Keratinocyte (primary cell): ENCODE results near the gene CALM1. TPM values are rescaled to one million over a fixed set of nuclear protein-coding genes. Genes with fewer than 3 reads are reported as not detected.
A peak's percentile ranks its signal among the peaks of the same experiment; 100 is the strongest.

Source experiments
- DNase-seq: peaks from one replicate; pipeline ENCODE4 v3.0.0-alpha.2; 2011; ENCODE audit warnings: low read depth, missing footprints, low spot score
- FAIRE-seq: peaks from 2 replicates; lab custom pipeline; 2011; peaks lifted over from hg19 to GRCh38; lab: Jason Lieb, UNC
- H2AFZ ChIP-seq: 2 replicates; pipeline ENCODE4 v1.6.0; 2012; ENCODE audit warnings: low read length, control low read depth, inconsistent platforms; ENCODE audit not compliant: control insufficient read depth
- H3K27ac ChIP-seq: 2 replicates; pipeline ENCODE4 v1.5.1; 2011; ENCODE audit warnings: low read length; ENCODE audit not compliant: control insufficient read depth, insufficient read depth
- H3K27me3 ChIP-seq: 3 replicates; pipeline ENCODE4 v1.6.0; 2011; ENCODE audit warnings: low read length; ENCODE audit not compliant: control insufficient read depth, insufficient read depth; ENCODE audit errors: extremely low read depth
- H3K36me3 ChIP-seq, 2 experiments: 2 replicates in 1 of 2; 3 replicates in 1 of 2; pipeline ENCODE4 v1.5.1; 2011; ENCODE audit warnings: low read length in 2 of 2, mild to moderate bottlenecking in 1 of 2; ENCODE audit not compliant: control insufficient read depth in 2 of 2, insufficient read depth in 2 of 2; ENCODE audit errors: extremely low read depth in 1 of 2
- H3K4me1 ChIP-seq: 3 replicates; pipeline ENCODE4 v1.5.1; 2011; ENCODE audit warnings: low read length; ENCODE audit not compliant: control insufficient read depth, insufficient read depth; ENCODE audit errors: extremely low read depth
- H3K4me2 ChIP-seq: 3 replicates; pipeline ENCODE4 v1.6.0; 2011; ENCODE audit warnings: low read depth, low read length; ENCODE audit not compliant: control insufficient read depth, insufficient read depth; ENCODE audit errors: extremely low read depth
- H3K4me3 ChIP-seq, 3 experiments: fragments of 200-600 bp in 1 of 3; sonication (generic) in 1 of 3; 2 replicates in 2 of 3; 3 replicates in 1 of 3; pipeline ENCODE4 v1.5.1; 2011 to 2016; ENCODE audit warnings: low read length in 3 of 3, mild to moderate bottlenecking in 3 of 3, control low read depth in 2 of 3, inconsistent platforms in 1 of 3, low read depth in 1 of 3, mixed read lengths in 1 of 3, mixed run types in 1 of 3, moderate library complexity in 1 of 3; ENCODE audit not compliant: control insufficient read depth in 2 of 3, insufficient read depth in 2 of 3; ENCODE audit errors: extremely low read depth in 1 of 3
- H3K79me2 ChIP-seq: 2 replicates; pipeline ENCODE4 v1.6.0; 2012; ENCODE audit warnings: low read length; ENCODE audit not compliant: control insufficient read depth, insufficient read depth
- H3K9ac ChIP-seq: 3 replicates; pipeline ENCODE4 v1.6.0; 2011; ENCODE audit warnings: low read length; ENCODE audit not compliant: control insufficient read depth, insufficient read depth; ENCODE audit errors: extremely low read depth
- H3K9me1 ChIP-seq: 3 replicates; pipeline ENCODE4 v1.6.0; 2011; ENCODE audit warnings: low read length; ENCODE audit not compliant: control insufficient read depth, insufficient read depth; ENCODE audit errors: extremely low read depth
- H3K9me3 ChIP-seq: 2 replicates; pipeline ENCODE4 v1.5.1; 2012; ENCODE audit warnings: low read depth, low read length; ENCODE audit not compliant: control insufficient read depth
- H4K20me1 ChIP-seq: 3 replicates; pipeline ENCODE4 v1.6.0; 2011; ENCODE audit warnings: low read length; ENCODE audit not compliant: control insufficient read depth, insufficient read depth; ENCODE audit errors: extremely low read depth
- CTCF ChIP-seq, 3 experiments: IDR thresholded peaks in 1 of 3; conservative IDR thresholded peaks in 1 of 3; optimal IDR thresholded peaks in 1 of 3; 2 replicates in 2 of 3; 3 replicates in 1 of 3; pipeline versions ENCODE3 to v1.5.1; 2011; ENCODE audit warnings: low read length in 3 of 3, mild to moderate bottlenecking in 3 of 3, moderate library complexity in 2 of 3, control low read depth in 1 of 3, inconsistent platforms in 1 of 3; ENCODE audit not compliant: insufficient read depth in 2 of 3; ENCODE audit errors: extremely low read depth in 1 of 3
- EZH2 ChIP-seq: IDR thresholded peaks from one replicate; pipeline ENCODE4 v1.6.1; 2012; ENCODE audit warnings: inconsistent platforms, mild to moderate bottlenecking, low read length, moderate library complexity
- dilution Hi-C: fragments of 300-500 bp; cut with MboI; formaldehyde crosslinking; loops from one replicate; pipeline ENCODE4 v1.7.0; 2020; ENCODE audit warnings: low sequenced_read_pairs; ENCODE audit not compliant: extremely low pct_ligation_motif_present
- polyA minus RNA-seq, 3 experiments: library from RNA; depleted of rRNA, polyadenylated mRNA; stranded (reverse); fragments of >200 nt; gene quantifications; 1 replicate in 1 of 3; 2 replicates in 1 of 3; 3 replicates in 1 of 3; pipeline ENCODE4 v1.2.3, GENCODE V29; 2011
- polyA plus RNA-seq, 5 experiments: library from polyadenylated mRNA; depleted of rRNA in 3 of 5; stranded (reverse) in 3 of 5; stranded (forward) in 1 of 5; unstranded in 1 of 5; fragments of >200 nt; gene quantifications; 1 replicate in 1 of 5; 2 replicates in 3 of 5; 3 replicates in 1 of 5; pipeline versions ENCODE4 v1.2.1 to v1.2.3, GENCODE V29; 2011 to 2012; ENCODE audit warnings: missing spikeins in 2 of 5, low read depth in 1 of 5, low replicate concordance in 1 of 5

The CALM1 gene
- polyA plus RNA-seq (309 to 682 TPM (median 575 TPM) in 3 replicates), polyA minus RNA-seq (77.3 to 499 TPM (median 297 TPM) in 3 replicates)
- 520 TPM for polyA plus RNA-seq (2011; ENCODE audit: low read depth)
- polyA plus RNA-seq (2011; cell fraction: cytosol; rRNA removed): 438 and 677 TPM in 2 replicates
- polyA plus RNA-seq (2011; cell fraction: nucleus; rRNA removed): 203 and 281 TPM in 2 replicates
- 291 and 552 TPM in 2 replicates for polyA plus RNA-seq (2012; ENCODE audit: low replicate concordance)
- 633 TPM for polyA minus RNA-seq (2011; cell fraction: cytosol; rRNA and poly(A)+ RNA removed)
- polyA minus RNA-seq (2011; cell fraction: nucleus; rRNA and poly(A)+ RNA removed): 116 and 121 TPM in 2 replicates

- Histone ChIP-seq H3K27ac (peak within 1 kb of the TSS; percentile 83), H3K4me1 (peaks cover 27% of the 10 kb centered on the region), H3K36me3 (peaks cover 2 to 18% of the 10 kb centered on the region in 2 experiments), H3K9me3 (no peaks in the 10 kb centered on the region), H3K9me1 (no peaks in the 10 kb centered on the region), H4K20me1 (peaks cover 26% of the 10 kb centered on the region), H3K79me2 (peaks cover 40% of the 10 kb centered on the region), H3K27me3 (no peaks in the 10 kb centered on the region), H3K4me2 (peak within 1 kb of the TSS; percentile 92), H2AFZ (peak within 1 kb of the TSS; percentile 95), H3K4me3 (peak within 1 kb of the TSS; percentile 92 to 99 (median 92)), H3K9ac (peak within 1 kb of the TSS; percentile 87)
- dilution Hi-C loops: no loop called here
- TF ChIP-seq EZH2 (no peak), CTCF (optimal IDR thresholded peaks at IDR 0.05 in 1 of 3, IDR thresholded peaks at IDR 0.05 in 1 of 3, conservative IDR thresholded peaks at IDR 0.05 in 1 of 3; ENCODE audit: extremely low read depth in 1 of 3, insufficient read depth in 2 of 3, low read length in 3 of 3) (peak in 1 of 3 experiments; percentile 20)
- no peak for FAIRE-seq
- no peak for DNase-seq
Measured at GRCh38 chr14:90396341-90397339, at the start of gene CALM1. Gene CALM1, plus strand, starts transcription at chr14:90397029. Its CDS starts 202 bp downstream, at chr14:90397231.

- H4K20me1 ChIP-seq: no peaks in the 10 kb centered on the region
- no peak overlapping the region for H2AFZ ChIP-seq
- H3K9me3 ChIP-seq: no peaks in the 10 kb centered on the region
- H3K4me1 ChIP-seq: peaks cover 12% of the 10 kb centered on the region
- dilution Hi-C loops: no loop called here
- FAIRE-seq (no peak), DNase-seq (no peak)
- no peak overlapping the region for H3K9ac ChIP-seq
- TF ChIP-seq EZH2 (no peak), CTCF (optimal IDR thresholded peaks at IDR 0.05 in 1 of 3, IDR thresholded peaks at IDR 0.05 in 1 of 3, conservative IDR thresholded peaks at IDR 0.05 in 1 of 3; ENCODE audit: extremely low read depth in 1 of 3, insufficient read depth in 2 of 3, low read length in 3 of 3) (no peak)
- H3K4me3 ChIP-seq: no peak overlapping the region
- no peaks in the 10 kb centered on the region for H3K36me3 ChIP-seq
- no peak overlapping the region for H3K27ac ChIP-seq
- no peaks in the 10 kb centered on the region for H3K27me3 ChIP-seq
- no peaks in the 10 kb centered on the region for H3K79me2 ChIP-seq
- H3K4me2 ChIP-seq: no peak overlapping the region
- no peaks in the 10 kb centered on the region for H3K9me1 ChIP-seq
Measured at GRCh38 chr14:90348270-90348669, 48.6 kb upstream of the CALM1 start.
